H1 (cell line): ENCODE measurements around the gene MCRS1. TPM values are rescaled to one million over a fixed set of nuclear protein-coding genes. Genes with fewer than 3 reads are reported as not detected.

Experiments used
- CTCF ChIA-PET: fragments of 300-600 bp; sonication (Branson Sonifier 250); formaldehyde crosslinking; loops from one replicate; lab custom pipeline; 2021; ENCODE audit not compliant: partially characterized antibody; lab: Charles Lee
- POLR2A ChIA-PET: fragments of 300-600 bp; sonication (Branson Sonifier 250); formaldehyde crosslinking; loops from one replicate; lab custom pipeline; 2021; ENCODE audit warnings: inconsistent platforms; ENCODE audit not compliant: partially characterized antibody; lab: Charles Lee
- DNase-seq, 2 experiments: peaks; one replicate each; pipeline versions ENCODE4 v3.0.0 to v3.0.0-alpha.2; 2010 to 2022; ENCODE audit warnings: low spot score in 2 of 2, low read depth in 1 of 2, mixed read lengths in 1 of 2
- FAIRE-seq: peaks from 2 replicates; lab custom pipeline; 2011; peaks lifted over from hg19 to GRCh38; lab: Jason Lieb, UNC
- H2AFZ ChIP-seq: 2 replicates; pipeline ENCODE4 v1.8.1; 2012; ENCODE audit warnings: low read length, inconsistent platforms
- H2AK5ac ChIP-seq: 2 replicates; pipeline ENCODE4 v1.6.1; 2013; ENCODE audit warnings: low read depth, low read length
- H2BK120ac ChIP-seq: replicated peaks from 2 replicates; pipeline ENCODE3; 2013; ENCODE audit warnings: low read depth, low read length, inconsistent platforms
- H2BK12ac ChIP-seq: 2 replicates; pipeline ENCODE4 v1.6.1; 2013; ENCODE audit warnings: low read depth, low read length
- H2BK15ac ChIP-seq: 2 replicates; pipeline ENCODE4 v1.6.1; 2013; ENCODE audit warnings: low read length
- H2BK20ac ChIP-seq: 2 replicates; pipeline ENCODE4 v1.6.1; 2013; ENCODE audit warnings: low read length
- H2BK5ac ChIP-seq: 2 replicates; pipeline ENCODE4 v1.6.1; 2013; ENCODE audit warnings: low read depth, low read length
- H3K14ac ChIP-seq: 2 replicates; pipeline ENCODE4 v1.6.1; 2013; ENCODE audit warnings: inconsistent platforms; ENCODE audit not compliant: insufficient read length
- H3K18ac ChIP-seq: 2 replicates; pipeline ENCODE4 v1.6.1; 2013; ENCODE audit warnings: low read length; ENCODE audit errors: extremely low read depth
- H3K23ac ChIP-seq: 2 replicates; pipeline ENCODE4 v1.6.1; 2013; ENCODE audit warnings: inconsistent platforms; ENCODE audit not compliant: insufficient read length
- H3K23me2 ChIP-seq: 2 replicates; pipeline ENCODE4 v1.6.1; 2013; ENCODE audit warnings: low read depth, low read length
- H3K27ac ChIP-seq: 2 replicates; pipeline ENCODE4 v1.6.1; 2011; ENCODE audit warnings: low read depth, low read length, inconsistent platforms
- H3K27me3 ChIP-seq, 4 experiments: replicated peaks in 1 of 4; 1 replicate in 1 of 4; 2 replicates in 3 of 4; pipeline versions ENCODE4 v1.6.1 to v1.8.1; 2011 to 2013; ENCODE audit warnings: low read length in 3 of 4, mild to moderate bottlenecking in 3 of 4, inconsistent platforms in 2 of 4, mixed read lengths in 2 of 4, moderate library complexity in 1 of 4; ENCODE audit not compliant: control insufficient read depth in 3 of 4, insufficient read depth in 3 of 4; ENCODE audit errors: extremely low read depth in 1 of 4
- H3K36me3 ChIP-seq, 4 experiments: 2 replicates each; pipeline versions ENCODE4 v1.6.1 to v1.8.1; 2011 to 2013; ENCODE audit warnings: mild to moderate bottlenecking in 4 of 4, low read length in 3 of 4, moderate library complexity in 2 of 4, control low read depth in 1 of 4, inconsistent platforms in 1 of 4; ENCODE audit not compliant: insufficient read depth in 4 of 4, control insufficient read depth in 2 of 4
- H3K4ac ChIP-seq: replicated peaks from 2 replicates; pipeline ENCODE3; 2013; ENCODE audit warnings: low read length, low read depth, mixed read lengths, inconsistent platforms; ENCODE audit not compliant: insufficient read length
- H3K4me1 ChIP-seq, 4 experiments: replicated peaks in 1 of 4; 1 replicate in 1 of 4; 2 replicates in 3 of 4; pipeline versions ENCODE4 v1.6.1 to v1.8.1; 2011 to 2013; ENCODE audit warnings: low read length in 3 of 4, inconsistent platforms in 2 of 4, mixed read lengths in 1 of 4; ENCODE audit not compliant: insufficient read depth in 4 of 4, control insufficient read depth in 3 of 4
- H3K4me2 ChIP-seq, 2 experiments: 2 replicates each; pipeline versions ENCODE4 v1.6.1 to v1.8.1; 2011 to 2013; ENCODE audit warnings: low read depth in 2 of 2, low read length in 2 of 2, control low read depth in 1 of 2, inconsistent platforms in 1 of 2, mild to moderate bottlenecking in 1 of 2; ENCODE audit not compliant: insufficient read depth in 1 of 2
- H3K4me3 ChIP-seq, 4 experiments: fragments of 200-600, 300-600 bp in 1 of 4; sonication (generic), shearing (Covaris generic), sonication (Bioruptor Twin) in 1 of 4; 2 replicates each; pipeline versions ENCODE4 v1.5.1 to v1.8.1; 2011 to 2016; ENCODE audit warnings: low read length in 4 of 4, low read depth in 3 of 4, control low read depth in 2 of 4, inconsistent platforms in 2 of 4, mild to moderate bottlenecking in 2 of 4, mixed read lengths in 1 of 4, moderate library complexity in 1 of 4; ENCODE audit not compliant: insufficient read depth in 2 of 4; ENCODE audit errors: extremely low read depth in 1 of 4
- H3K56ac ChIP-seq: replicated peaks from 2 replicates; pipeline ENCODE3; 2013; ENCODE audit warnings: low read depth, mild to moderate bottlenecking, mixed read lengths, low read length, inconsistent platforms; ENCODE audit not compliant: insufficient read length
- H3K79me1 ChIP-seq: 2 replicates; pipeline ENCODE4 v1.6.1; 2013; ENCODE audit warnings: low read depth, low read length, control low read depth
- H3K79me2 ChIP-seq, 2 experiments: 2 replicates each; pipeline versions ENCODE4 v1.6.1 to v1.8.1; 2012 to 2013; ENCODE audit warnings: low read length in 2 of 2, mild to moderate bottlenecking in 2 of 2, inconsistent platforms in 1 of 2; ENCODE audit not compliant: insufficient read depth in 2 of 2, control insufficient read depth in 1 of 2
- H3K9ac ChIP-seq, 4 experiments: replicated peaks in 1 of 4; 1 replicate in 1 of 4; 2 replicates in 3 of 4; pipeline versions ENCODE4 v1.6.1 to v1.8.1; 2011 to 2013; ENCODE audit warnings: low read depth in 3 of 4, low read length in 3 of 4, control low read depth in 2 of 4, mild to moderate bottlenecking in 2 of 4, moderate library complexity in 2 of 4, inconsistent platforms in 1 of 4; ENCODE audit errors: extremely low read depth in 1 of 4
- H3K9me3 ChIP-seq, 2 experiments: 2 replicates each; pipeline versions ENCODE4 v1.6.1 to v1.8.1; 2012 to 2013; ENCODE audit warnings: mild to moderate bottlenecking in 2 of 2, moderate library complexity in 2 of 2, control low read depth in 1 of 2, inconsistent platforms in 1 of 2, low read depth in 1 of 2, low read length in 1 of 2, mixed read lengths in 1 of 2; ENCODE audit not compliant: insufficient read depth in 2 of 2
- H4K20me1 ChIP-seq, 2 experiments: replicated peaks in 1 of 2; 2 replicates each; pipeline versions ENCODE3 to v1.8.1; 2011 to 2013; ENCODE audit warnings: inconsistent platforms in 2 of 2, low read length in 2 of 2, mild to moderate bottlenecking in 1 of 2; ENCODE audit not compliant: insufficient read depth in 2 of 2, control insufficient read depth in 1 of 2
- H4K5ac ChIP-seq: 2 replicates; pipeline ENCODE4 v1.6.1; 2013; ENCODE audit warnings: low read length, low read depth, mixed read lengths, inconsistent platforms; ENCODE audit not compliant: insufficient read length
- H4K8ac ChIP-seq: 2 replicates; pipeline ENCODE4 v1.8.0; 2013; ENCODE audit warnings: mild to moderate bottlenecking, moderate library complexity, low read length, inconsistent platforms; ENCODE audit not compliant: insufficient read depth; ENCODE audit errors: extremely low read depth
- H4K91ac ChIP-seq: replicated peaks from 2 replicates; pipeline ENCODE3; 2013; ENCODE audit warnings: low read length, mixed read lengths, inconsistent platforms; ENCODE audit not compliant: insufficient read length
- CBX8 ChIP-seq: fragments of 300-800, 300-1000 bp; sonication (generic); IDR thresholded peaks from 2 replicates; pipeline ENCODE4 v1.7.1; 2016; ENCODE audit warnings: low read depth, low read length, borderline replicate concordance
- CTBP2 ChIP-seq: IDR thresholded peaks from 2 replicates; pipeline ENCODE4 v1.7.0; 2011; ENCODE audit warnings: borderline replicate concordance, mild to moderate bottlenecking, moderate library complexity, mixed read lengths, low read length; ENCODE audit not compliant: insufficient read depth, insufficient read length
- EZH2 ChIP-seq: fragments of 200-600 bp; sonication (generic); IDR thresholded peaks from 2 replicates; pipeline ENCODE4 v1.7.1; 2012; ENCODE audit warnings: low read depth, mild to moderate bottlenecking, moderate library complexity, low read length, inconsistent platforms; ENCODE audit not compliant: severe bottlenecking
- JUN ChIP-seq: IDR thresholded peaks from 2 replicates; pipeline ENCODE4 v1.6.1; 2011; ENCODE audit warnings: low read depth, mild to moderate bottlenecking, improper control_type of control experiment, low read length
- KDM5A ChIP-seq: fragments of 200-600 bp; IDR thresholded peaks from 2 replicates; pipeline ENCODE4 v1.7.1; 2012; ENCODE audit warnings: mild to moderate bottlenecking, low read length, inconsistent platforms, mixed read lengths
- POLR2AphosphoS5 ChIP-seq: IDR thresholded peaks from 2 replicates; pipeline ENCODE4 v1.6.1; 2011; ENCODE audit warnings: low read depth, low read length
- RAD21 ChIP-seq, 2 experiments: IDR thresholded peaks in 1 of 2; conservative IDR thresholded peaks in 1 of 2; 2 replicates each; pipeline ENCODE4 v1.6.1; 2011; ENCODE audit warnings: low read depth in 2 of 2, low read length in 2 of 2, improper control_type of control experiment in 1 of 2, inconsistent platforms in 1 of 2, mild to moderate bottlenecking in 1 of 2, moderate library complexity in 1 of 2
- SIRT6 ChIP-seq: IDR thresholded peaks from one replicate; pipeline ENCODE4 v1.7.1; 2012; ENCODE audit warnings: low read length, inconsistent platforms
- SIX5 ChIP-seq: IDR thresholded peaks from 2 replicates; pipeline ENCODE4 v1.6.1; 2011; ENCODE audit warnings: mild to moderate bottlenecking, low read depth, low read length
- SUZ12 ChIP-seq: fragments of 200-600 bp; sonication (generic); IDR thresholded peaks from 2 replicates; pipeline ENCODE4 v1.6.1; 2012; ENCODE audit warnings: mild to moderate bottlenecking, inconsistent platforms, low read length, moderate library complexity, mixed read lengths
- WGBS, 2 experiments: shearing (Covaris generic) in 1 of 2; methylation state at CpG; one replicate each; pipeline versions ENCODE4 v1.1.6 to v1.1.7; 2013 to 2015; ENCODE audit warnings: low lambda C conversion rate in 2 of 2, mixed read lengths in 2 of 2, inconsistent platforms in 1 of 2, low coverage in 1 of 2, missing lambda C conversion rate in 1 of 2; ENCODE audit not compliant: insufficient replicate concordance in 2 of 2, insufficient coverage in 1 of 2, insufficient read length in 1 of 2; ENCODE audit errors: extremely low coverage in 1 of 2, missing lambda C conversion rate in 1 of 2; 5-methylcytosine and 5-hydroxymethylcytosine counted together
- polyA plus RNA-seq, 7 experiments: library from polyadenylated mRNA; depleted of rRNA in 3 of 7; stranded (reverse) in 5 of 7; unstranded in 2 of 7; fragments of >200 nt in 5 of 7; fragments of 200-250 nt in 2 of 7; gene quantifications; 1 replicate in 5 of 7; 2 replicates in 1 of 7; 4 replicates in 1 of 7; pipeline versions ENCODE4 v1.2.1 to v1.2.3, GENCODE V29; 2011 to 2013; ENCODE audit warnings: missing spikeins in 2 of 7, mixed read lengths in 2 of 7
- total RNA-seq: library from RNA; stranded (reverse); fragmentation: NEBNext Ultra II Directional; extraction: Animal tissue kit (Norgen Biotek cat#: 25700); gene quantifications from 2 replicates; pipeline ENCODE4 v1.2.1, GENCODE V29; 2021

Gene MCRS1
- total and polyA plus RNA-seq, 2 of the 8 experiments (the other 6 are each of a cell fraction or from before 2014, with no cell fraction given): 90.3 to 139 TPM

DNA sequence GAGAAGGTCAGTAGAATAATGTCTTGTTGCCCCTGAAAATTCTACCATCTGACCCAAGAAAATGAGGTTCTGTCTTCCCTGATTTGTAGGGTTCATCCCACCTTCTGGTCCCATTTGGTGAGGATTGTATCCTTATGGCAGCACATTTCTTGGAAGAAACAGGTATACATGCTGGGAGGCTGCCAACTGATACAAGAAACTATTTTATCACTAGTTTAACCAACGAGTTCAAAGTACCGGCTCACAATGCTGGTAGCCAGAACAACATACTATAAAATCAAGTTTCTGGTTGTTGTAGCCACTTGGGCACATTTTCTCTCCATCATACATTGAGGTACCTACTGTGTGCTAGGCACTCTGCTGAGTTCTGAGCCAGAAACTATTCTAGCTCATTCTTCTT, 36.2 kb downstream of the MCRS1 start:
- Histone ChIP-seq H4K91ac (no peak overlapping the region), H3K27ac (no peak overlapping the region), H2BK120ac (no peak overlapping the region), H3K9ac (no peak overlapping the region), H3K4ac (no peak overlapping the region), H3K23ac (no peak overlapping the region), H2AK5ac (no peak overlapping the region), H4K20me1 (peaks cover 0 to 2% of the 10 kb centered on the region in 2 experiments), H3K27me3 (peaks cover 7 to 17% (median 14%) of the 10 kb centered on the region in 4 experiments), H3K56ac (no peak overlapping the region), H2AFZ (no peak overlapping the region), H2BK20ac (no peak overlapping the region), H3K23me2 (no peaks in the 10 kb centered on the region), H4K8ac (no peak overlapping the region), H3K4me2 (no peak overlapping the region), H3K4me3 (no peak overlapping the region), H3K36me3 (peaks cover 0 to 2% (median 0%) of the 10 kb centered on the region in 4 experiments; a peak in 1 of 8 replicates), H3K14ac (no peak overlapping the region), H2BK12ac (no peak overlapping the region), H2BK15ac (no peak overlapping the region), H3K9me3 (no peaks in the 10 kb centered on the region), H3K79me2 (no peaks in the 10 kb centered on the region), H3K18ac (no peak overlapping the region), H2BK5ac (no peak overlapping the region), H3K79me1 (no peaks in the 10 kb centered on the region), H3K4me1 (peaks cover 0 to 3% (median 0%) of the 10 kb centered on the region in 4 experiments; a peak in 1 of 7 replicates), H4K5ac (no peak overlapping the region)
- DNase-seq: no peak
- no peak for FAIRE-seq
- WGBS, 2 experiments: 76% methylated on average over 2 of the region's 2 CpGs; no CpG with 5 or more reads in 1 of the 2 experiments
- CTCF ChIA-PET: interaction anchor here (0.5 to 2.8 kb wide), 10 partner anchors 18 to 243 kb away, joined by 3 to 9 read pairs (median 4); partner anchors contain the start of gene SPATS2
- POLR2A ChIA-PET: no interaction called here
- TF ChIP-seq SIX5 (no peak), RAD21 (IDR thresholded peaks at IDR 0.05 in 1 of 2, conservative IDR thresholded peaks at IDR 0.05 in 1 of 2; ENCODE audit: low read depth in 2 of 2, low read length in 2 of 2) (no peak), SIRT6 (no peak), KDM5A (no peak), JUN (no peak), EZH2 (no peak), POLR2AphosphoS5 (no peak), SUZ12 (no peak), CBX8 (no peak), CTBP2 (no peak)
- TF ChIP-seq, all 59 proteins: peak for 0
